NCI-H1092 (cell line): ENCODE data around the gene TNFRSF1A.
"Not testable (repeated sequence)": the region's sequence is repeated elsewhere in the genome, so short reads cannot be mapped to it uniquely, and the experiment has no call there.

Source experiments
- DNase-seq: peaks from one replicate; lab custom pipeline; 2025; lab: John Stamatoyannopoulos, UW

The TNFRSF1A gene

DNA sequence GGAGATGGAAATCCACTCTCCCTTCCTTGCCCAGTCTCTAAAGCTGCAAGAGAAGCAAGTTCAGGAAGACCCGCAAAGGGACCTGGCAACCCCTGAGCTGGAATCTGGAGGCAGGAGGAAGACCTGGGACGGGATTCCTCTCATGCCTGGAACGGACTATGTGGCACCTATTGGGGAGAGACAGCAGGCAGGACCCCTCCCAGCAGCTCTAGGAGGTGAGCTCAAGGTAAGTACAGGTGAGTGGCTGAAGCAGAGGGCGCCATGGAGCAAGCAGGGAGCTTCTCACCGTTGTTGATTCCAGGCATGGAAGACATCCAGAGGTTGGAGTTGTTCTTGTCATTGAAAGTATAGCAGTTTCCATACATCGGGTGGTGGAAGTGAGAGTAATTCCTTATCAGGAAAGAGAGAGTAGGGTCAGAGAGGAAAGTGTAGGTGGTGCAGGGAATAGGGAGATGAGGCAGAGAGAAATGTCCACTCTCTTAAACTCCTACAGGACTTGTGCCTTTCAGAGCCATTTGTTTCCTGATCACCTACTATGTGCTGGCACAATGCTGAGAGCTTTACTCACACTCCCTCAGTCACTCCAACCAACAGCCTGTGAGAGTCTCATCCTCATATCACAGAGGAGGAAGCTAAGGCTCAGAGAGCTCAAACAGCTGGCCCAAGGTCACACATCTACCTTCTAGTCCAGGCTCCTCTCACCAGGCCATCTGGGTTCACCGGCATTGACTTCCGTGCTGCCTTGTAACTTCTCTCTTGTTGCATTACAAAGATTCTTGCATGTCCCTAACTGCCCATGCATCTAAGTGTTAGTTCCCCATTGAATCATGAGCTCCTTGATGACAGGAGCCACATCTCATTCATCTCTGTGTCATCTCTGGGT, 13.9 kb upstream of the TNFRSF1A start:
- no peak for DNase-seq

DNA sequence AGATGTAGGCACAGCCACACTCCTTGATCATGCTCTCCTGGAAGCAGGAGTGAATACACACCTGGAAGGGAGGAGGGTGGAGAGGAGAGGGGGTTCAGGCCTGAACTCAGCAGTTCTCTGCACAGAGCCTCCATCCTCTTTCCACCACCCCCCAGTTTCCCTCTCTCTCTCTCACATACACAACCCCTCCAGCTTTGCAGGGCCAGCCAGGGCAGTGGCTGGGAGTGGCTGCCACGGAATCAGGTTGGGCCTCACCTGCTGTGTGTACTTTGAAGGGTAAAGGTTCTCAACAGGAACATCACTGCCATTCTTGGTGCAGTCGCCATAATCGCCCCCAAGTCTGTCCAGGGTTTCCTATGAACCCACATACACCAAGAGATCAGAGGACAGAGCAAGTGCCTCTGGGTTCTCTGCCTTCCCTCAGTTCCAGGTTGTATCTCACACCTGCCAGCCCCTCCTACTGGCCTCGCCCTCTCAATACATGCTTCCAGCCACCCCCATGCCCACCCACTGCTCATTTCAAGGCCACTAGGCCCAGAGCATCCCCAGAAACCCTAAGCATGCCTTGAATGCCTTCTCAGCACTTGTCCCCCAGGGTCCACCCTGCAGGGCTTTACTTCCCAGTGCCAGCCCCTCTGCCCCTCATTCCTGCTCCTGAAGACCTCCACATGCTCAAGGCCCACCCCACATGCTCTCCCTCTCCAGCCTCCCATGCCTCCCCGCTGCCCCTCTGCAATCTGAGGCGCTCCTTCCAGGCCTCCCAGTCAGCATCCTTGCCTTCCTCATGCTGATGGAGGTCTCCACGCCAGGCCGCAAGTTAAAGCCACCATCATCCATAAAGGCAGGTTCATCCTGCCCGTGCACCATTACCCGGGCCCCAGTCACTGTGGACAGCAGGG, 12.9 kb upstream of the TNFRSF1A start:
- no peak for DNase-seq

DNA sequence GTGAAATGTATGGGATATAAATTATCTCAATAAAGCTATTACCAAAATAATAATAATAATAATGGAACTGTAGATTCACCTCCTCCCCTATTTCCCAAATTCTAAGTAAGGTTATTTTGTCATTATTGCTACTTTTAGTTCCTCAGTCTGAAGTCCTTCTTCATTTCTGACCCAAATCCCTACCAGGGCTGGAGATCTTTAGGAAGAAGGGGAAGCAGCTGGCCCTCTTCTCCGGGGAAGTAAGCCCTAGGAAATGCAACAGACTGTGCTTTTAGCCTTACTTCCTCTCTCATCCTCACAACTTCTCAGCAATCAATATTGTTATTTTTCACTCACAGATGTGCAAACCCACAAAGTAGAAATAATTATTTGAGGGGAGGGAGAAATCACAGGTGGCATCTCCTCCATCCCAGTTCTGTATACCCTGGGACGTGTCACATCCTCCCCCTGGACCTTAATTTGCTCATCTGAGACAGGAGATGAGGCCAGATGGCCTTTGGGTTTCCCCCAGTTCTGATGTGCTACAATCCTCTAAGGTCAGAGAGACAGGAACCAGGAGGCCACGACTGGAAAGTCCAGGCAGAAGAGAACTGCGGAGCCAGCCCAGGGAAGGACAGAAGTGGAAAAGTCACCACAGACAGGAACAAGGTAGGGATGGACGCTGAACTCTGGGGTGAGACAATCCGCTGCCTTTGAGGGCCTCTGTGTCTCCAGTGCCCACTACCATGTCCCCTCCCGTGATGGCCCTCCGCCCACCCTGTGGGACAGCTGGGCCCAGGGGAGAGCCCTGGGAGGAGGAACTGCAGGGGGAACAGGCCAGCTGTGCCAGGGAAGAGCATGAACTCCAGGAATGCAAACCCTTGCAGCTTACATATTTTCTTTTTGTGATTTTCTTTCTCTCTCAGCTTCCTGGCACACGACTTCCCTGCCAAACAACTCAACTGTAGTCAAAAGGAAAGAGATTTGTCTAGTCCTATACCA, 10.6 kb upstream of the TNFRSF1A start:
- DNase-seq, result no peak

DNA sequence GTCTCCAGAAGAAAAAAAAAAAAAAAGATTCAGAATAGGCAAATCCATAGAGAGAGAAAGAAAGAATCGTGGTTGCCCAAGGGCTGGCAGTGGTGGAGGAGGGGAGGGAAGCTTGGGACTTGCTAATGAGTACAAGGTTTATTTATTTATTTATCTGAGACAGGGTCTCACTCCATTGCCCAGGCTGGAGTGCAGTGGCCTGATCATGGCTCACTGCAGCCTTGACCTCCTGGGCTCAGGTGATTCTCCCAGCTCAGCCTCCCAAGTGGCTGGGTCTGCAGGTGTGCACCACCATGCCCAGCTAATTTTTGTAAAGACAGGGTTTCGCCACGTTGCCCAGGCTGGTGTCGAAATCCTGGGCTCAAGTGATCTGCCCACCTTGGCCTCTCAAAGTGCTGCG, 9.7 kb upstream of the TNFRSF1A start:
- DNase-seq, result no peak

DNA sequence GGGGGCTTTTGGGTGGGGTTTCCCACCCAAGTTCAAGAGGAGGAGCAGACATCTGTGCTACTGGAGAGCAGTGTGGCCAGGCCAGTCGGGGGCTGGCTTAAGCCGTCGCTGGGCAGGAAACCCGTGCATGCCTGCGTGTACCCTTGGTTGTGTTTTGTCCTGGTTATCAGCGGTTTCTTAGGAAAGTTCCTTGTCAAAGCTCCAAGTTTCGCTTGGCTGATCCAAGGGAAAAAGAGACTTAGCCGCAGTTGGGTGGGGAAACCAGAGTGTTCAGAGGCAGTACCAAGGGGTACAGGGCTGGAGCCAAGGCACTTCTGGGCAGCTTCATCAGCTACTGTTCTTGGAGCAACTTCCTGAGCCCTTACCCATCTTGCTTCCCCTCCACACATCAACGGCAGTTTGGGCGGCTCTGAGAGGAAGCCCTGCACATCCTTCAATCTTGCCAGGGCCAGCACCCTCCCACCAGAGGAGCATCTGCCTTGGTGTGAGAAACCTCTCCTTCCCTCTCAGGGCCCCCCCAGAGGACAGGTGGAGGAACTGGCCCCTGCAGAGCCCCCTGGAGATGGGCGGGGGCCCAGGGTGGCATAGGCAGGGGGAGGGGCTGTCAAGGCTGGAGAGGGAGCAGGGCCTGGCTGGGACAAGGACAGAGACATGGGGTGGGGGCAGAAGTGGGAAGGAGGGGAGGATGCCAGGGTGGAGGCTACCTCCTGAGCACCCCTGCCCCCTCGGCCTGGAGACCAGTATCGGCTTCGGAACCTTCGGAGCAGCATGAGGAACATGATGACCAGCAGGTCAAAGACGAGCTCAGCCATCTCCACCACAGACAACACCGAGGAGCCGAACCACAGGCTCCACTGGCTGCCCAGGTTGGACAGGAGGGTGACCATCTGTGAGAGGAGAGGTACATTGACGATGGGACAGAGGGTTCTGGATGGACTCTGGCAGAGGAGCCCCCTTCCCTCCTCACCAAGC, 5.8 kb upstream of the TNFRSF1A start:
- no peak for DNase-seq

DNA sequence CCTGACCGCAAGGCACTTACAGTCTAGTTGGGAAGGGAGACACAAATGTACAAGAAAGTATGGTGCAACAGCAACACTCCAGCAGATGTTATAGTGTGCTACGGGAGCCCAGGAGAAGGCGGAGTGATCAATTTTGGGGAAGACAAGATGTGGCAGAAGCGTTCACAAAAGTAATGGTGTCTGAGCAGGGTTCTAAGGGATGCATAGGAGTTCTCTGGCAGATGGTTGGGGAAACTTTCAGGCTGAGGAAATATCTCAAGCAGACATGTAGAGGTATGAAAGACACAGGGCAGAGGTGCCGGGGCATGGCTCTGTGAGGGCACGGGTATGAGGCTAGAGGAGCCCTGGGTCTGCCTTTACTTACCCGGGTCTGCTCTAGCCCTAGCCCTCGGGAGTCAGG, 5.1 kb upstream of the TNFRSF1A start:
- DNase-seq, result no peak

DNA sequence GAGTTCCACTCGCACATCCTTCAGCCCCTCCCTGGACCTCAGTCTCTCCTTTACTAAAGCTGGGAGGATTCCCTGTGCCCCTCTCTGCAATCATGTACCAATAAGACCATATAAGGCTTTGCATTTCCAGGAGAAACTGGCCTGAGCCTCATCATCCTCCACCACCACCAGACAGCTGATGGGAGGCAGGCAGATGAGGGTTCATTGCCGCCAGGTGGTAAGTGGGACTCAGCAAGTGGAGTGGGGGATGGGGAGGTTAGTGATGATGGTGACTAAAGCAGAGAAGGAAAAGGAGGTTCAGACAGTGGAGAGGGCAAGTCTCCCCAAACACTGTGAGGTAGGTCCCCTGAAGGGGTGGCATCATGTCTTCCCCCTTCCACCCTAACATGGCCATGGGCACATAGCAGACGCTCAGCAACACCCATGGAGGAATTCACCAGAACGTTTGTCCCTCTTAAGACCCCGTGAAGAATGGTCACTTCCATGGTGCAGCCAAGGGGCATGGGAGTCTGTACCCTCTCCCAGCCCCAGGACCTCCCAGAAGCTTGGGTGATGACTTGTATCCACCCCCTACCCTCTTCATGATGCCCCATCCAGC, 4.5 kb upstream of the TNFRSF1A start:
- no peak for DNase-seq

DNA sequence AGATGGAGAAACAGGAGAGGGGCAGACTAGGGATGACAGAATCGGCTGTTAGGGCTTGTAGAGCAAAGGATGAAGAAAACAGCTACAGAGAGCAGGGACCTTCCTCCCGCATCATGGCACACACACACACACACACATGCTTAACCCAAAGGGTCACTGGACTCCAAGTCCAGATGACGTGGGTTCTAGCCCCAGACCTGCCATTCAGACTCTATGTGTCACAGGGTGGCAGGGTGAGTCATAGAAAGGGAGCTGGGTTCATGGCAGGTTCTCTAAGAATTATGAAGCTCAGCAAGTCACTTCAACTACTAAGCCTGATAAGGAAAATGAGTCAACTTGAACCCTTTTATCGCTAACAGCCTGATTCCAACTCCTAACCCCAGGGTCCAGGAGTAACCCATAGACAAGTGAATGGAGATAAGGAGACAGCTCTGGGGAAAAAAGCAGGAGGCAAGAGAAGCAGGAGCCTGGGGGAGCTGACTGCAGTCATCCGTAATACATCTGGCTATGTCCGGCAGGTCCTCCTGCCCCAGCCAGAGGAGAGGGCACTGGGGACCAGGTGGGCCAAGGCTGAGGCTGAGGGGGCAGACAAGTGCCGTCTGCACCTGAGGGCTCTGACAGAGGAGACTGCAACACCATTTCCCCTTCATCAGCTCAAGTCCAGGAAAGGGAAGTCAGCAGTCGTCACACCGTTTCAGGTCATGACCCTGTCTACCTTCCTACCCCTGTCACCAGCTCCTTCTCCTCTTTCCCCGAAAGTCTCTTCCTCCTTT, 3.6 kb upstream of the TNFRSF1A start:
- DNase-seq, result no peak

DNA sequence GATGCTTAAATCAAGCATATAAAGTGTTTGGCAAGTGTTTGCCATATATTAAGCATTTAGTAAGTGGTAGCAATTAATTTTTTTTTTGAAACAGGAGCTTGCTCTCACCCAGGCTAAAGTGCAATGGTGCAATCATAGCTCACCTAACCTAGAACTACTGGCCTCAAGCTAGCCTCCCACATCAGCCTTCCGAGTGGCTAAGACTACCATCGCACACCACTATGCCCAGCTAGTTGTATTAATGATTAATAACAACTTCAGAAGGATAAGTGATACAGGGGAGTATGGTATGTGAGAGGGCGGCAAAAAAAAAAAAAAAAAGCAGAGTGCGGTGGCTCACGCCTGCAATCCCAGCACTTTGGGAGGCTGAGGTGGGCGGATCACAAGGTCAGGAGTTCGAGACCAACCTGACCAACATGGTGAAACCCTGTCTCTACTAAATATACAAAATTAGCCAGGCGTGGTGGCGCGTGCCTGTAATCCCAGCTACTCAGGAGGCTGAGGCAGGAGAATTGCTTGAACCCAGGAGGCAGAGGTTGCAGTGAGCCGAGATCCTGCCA, 2.3 kb upstream of the TNFRSF1A start:
- DNase-seq, result not testable (repeated sequence)

DNA sequence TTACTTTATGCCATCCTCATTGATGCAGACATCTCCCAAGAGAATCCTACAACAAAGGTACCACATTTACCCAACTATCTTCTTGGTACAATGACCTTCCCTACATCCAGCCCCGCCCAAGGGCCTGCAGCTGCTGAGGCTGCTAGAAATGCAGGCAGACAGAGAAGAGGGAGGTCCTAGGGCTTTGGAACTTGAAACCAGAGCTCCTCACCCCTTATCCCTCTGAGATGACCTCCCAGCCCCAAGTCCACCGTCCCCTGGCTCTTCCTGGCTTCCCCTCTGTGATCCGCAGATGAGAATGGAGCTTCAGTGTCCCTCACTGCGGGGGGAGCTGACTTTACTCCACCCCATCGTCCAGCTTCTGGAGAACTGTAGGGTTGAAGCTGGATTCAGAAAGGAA, 1.6 kb upstream of the TNFRSF1A start:
- no peak for DNase-seq

DNA sequence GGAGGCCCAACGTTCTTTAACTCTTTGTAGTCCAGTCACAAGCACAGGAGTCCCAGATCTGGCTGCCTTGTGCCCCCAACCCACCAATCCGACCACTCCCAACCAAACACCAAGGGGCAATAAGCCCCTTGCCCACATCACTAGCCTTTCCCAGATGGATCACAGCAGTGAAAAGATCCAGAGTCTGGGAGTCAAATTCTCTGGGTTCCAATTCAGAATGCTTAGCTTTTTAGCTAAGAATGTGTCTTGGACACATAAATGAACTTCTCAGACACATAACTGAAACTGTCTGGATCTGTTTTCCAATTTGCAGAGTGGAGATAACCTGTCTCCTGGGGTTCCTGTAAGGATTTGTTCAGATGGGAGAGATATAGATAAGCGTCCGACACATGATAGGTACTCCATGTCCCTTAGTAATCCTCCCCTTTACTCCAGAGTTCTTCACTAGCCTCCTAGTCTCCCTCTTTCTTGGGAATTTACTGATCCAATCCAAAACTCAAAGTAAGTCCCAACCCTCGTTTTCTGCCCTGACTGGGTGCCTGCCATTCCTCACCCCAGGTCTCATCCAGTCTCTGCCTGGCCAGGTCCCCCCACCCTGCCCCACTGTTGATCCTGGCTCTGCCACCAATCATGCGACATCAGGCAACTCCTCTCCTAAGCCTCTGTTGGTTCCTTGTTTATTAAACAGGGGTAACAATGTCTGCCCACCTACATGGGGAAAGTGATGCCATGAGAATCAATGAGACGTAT, 439 bp upstream of the TNFRSF1A start:
- DNase-seq, result no peak

DNA sequence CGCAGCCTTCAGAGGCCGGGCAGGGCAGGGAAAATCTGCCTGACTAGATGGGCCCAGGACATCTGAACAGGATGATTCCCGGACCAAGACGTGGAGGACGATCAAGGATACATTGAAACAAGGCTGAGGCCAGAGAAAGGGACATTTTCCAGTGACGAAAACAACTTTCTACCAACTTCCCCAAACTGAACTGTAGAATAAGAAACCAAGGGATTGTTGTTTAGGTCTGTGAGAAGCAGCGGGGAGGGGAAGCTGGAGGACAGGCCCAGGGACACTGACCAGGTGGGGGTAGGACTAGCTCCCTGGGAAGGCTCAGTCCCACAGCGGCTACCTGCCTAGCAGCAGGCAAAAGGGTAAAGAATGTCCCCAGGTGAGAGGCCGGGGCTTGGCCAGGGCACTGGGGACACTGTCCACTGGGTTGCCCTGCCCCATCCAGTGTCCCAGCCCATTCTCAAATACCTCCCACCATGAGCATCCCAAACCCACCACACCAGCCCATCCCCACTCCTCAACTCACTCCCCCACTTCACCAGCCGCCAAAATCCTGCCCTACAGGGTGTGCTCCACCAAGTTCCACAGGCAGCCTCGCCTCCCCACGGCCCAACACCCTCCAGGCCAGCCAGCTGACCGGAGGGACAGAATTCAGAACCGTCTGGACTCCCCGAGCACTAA, 995 bp downstream of the TNFRSF1A start:
- no peak for DNase-seq

DNA sequence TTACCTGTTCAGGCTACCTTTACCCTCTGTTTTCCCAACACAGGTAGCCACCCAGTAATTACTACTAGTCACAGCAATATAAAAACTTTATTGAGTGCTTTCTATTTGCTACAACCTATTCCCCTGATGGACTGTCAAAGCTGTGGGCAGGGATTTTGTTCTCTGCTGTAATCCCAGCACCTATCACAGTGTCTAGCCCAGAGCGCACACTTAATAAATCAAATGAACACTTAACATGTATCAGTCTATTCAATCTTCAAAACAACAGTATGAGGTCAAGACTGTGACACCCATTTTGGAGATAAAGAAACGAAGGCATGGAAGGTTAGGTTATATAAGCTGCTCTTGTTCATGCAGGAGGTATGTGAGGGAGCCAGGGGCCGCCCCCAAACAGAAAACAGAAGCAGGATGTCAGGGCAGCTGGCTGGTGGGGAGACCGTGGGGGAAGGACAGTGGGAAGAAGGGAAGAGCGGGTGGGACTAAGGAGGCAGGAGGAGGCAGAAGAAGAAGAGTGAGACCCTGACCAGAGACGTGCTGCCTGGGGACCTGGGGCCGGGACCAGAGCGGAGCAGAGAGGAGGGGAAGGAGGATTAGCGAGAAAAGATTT, 1.7 kb downstream of the TNFRSF1A start:
- DNase-seq, result no peak

DNA sequence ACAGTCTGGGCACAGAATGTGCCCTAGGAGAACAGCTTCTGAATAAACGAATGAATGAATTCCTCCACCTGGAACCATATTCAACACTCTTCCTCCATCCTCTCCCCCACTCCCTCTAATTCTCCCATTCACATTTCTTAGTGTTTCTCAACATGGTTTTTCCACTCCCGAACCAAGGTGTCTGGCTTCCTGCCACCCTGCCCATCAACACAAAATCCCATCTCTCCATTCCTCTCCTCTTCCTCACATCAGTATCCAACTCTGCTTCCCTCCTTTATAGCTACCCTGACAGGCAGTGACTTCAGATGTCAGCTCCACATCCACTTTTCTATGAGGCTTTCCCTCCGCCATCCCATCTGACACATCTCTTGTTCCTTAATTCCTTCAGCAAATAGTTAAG, 2.9 kb downstream of the TNFRSF1A start:
- DNase-seq, result no peak

DNA sequence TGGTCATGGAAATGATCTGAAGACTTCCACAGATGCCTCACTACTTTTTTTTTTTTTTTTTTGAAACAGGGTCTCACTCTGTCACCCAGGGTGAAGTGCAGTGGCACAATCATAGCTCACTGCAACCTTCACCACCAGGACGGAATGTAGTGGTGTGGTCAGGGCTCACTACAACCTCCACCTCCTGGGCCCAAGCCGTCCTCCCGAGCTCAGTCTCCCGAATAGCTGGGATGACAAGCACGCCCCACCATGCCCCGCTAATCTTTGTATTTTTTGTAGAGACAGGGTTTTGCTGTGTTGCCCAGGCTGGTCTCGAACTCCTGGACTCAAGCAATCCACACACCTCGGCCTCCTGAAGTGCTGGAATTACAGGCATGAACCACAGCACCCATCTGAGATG, 3.3 kb downstream of the TNFRSF1A start:
- not testable (repeated sequence) for DNase-seq

DNA sequence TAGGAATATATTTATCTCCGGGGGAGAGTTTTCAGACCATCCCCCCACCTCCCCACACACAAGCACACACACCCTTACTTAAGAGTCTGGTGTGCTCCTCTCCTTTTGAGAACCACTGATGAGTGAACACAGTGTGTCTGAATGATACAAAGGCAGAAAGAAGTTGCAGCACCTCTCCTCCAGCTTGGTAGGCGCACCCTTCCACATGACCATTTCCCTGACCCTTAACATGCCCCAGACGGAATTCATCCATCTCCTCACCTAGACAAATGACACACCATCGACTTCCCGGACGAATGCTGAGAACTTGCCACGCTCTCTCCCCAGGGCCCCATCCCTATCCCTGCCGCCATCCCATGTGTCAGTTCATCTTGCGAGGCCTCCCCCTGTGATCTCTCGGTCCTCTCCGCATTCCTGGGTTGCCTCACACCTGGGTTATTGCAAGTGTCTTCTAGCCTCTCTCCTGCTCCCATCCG, 3.9 kb downstream of the TNFRSF1A start:
- no peak for DNase-seq
